Muscle of arm (tissue), 14 donors: ENCODE data around the gene IRX3. TPM values are rescaled to one million over a fixed set of nuclear protein-coding genes. Genes with fewer than 3 reads are reported as not detected.

Experiments used
- DNase-seq: peaks from one replicate; pipeline ENCODE4 v3.0.0-alpha.2; 2013
- long read RNA-seq, 11 donors: transcript quantifications; one replicate each; lab custom pipeline, GENCODE V29; 2026
- polyA plus RNA-seq, 12 donors: library from polyadenylated mRNA; unstranded; fragments of 120-200 nt; gene quantifications; one replicate each; pipeline ENCODE4 v1.2.1, GENCODE V29; 2013; ENCODE audit not compliant: insufficient read length in 12 of 12

The IRX3 gene
- polyA plus RNA-seq, result 10 to 100 TPM in 10 of 12 donors, 1 to 10 TPM in 1, not detected in 1; 8.4 to 37.1 (median 17.7) TPM
- long read RNA-seq, donor 1, result 0 reads
- long read RNA-seq, donor 2, partial matches to known transcripts, result 0 of 1 reads
- long read RNA-seq, donor 2, other reads (novel, unspliced or antisense), result 0 of 1 reads
- long read RNA-seq, donor 3, partial matches to known transcripts, result 0 of 3 reads
- long read RNA-seq, donor 3, other reads (novel, unspliced or antisense), result 0 of 3 reads
- long read RNA-seq, donor 4, partial matches to known transcripts, result 0 of 2 reads
- long read RNA-seq, donor 4, other reads (novel, unspliced or antisense), result 0 of 2 reads
- long read RNA-seq, donor 5, transcript IRX3-201 (4 exons, 2,601 nt), result major isoform, 8 of 14 reads
- long read RNA-seq, donor 5, partial matches to known transcripts, result 6 of 14 reads
- long read RNA-seq, donor 5, other reads (novel, unspliced or antisense), result 0 of 14 reads
- long read RNA-seq, donor 6, partial matches to known transcripts, result 0 of 3 reads
- long read RNA-seq, donor 6, other reads (novel, unspliced or antisense), result 0 of 3 reads
- long read RNA-seq, donor 7, result 0 reads
- long read RNA-seq, donor 8, transcript IRX3-201 (4 exons, 2,601 nt), result major isoform, 6 of 20 reads
- long read RNA-seq, donor 8, partial matches to known transcripts, result 14 of 20 reads
- long read RNA-seq, donor 8, other reads (novel, unspliced or antisense), result 0 of 20 reads
- long read RNA-seq, donor 9, partial matches to known transcripts, result 13 of 16 reads
- long read RNA-seq, donor 9, other reads (novel, unspliced or antisense), result 0 of 16 reads
- long read RNA-seq, donor 10, partial matches to known transcripts, result 0 of 3 reads
- long read RNA-seq, donor 10, other reads (novel, unspliced or antisense), result 0 of 3 reads
- long read RNA-seq, donor 11, partial matches to known transcripts, result 6 of 8 reads
- long read RNA-seq, donor 11, other reads (novel, unspliced or antisense), result 0 of 8 reads

- DNase-seq, result peak; percentile 81
Measured at GRCh38 chr16:54286366-54287130, at the start of gene IRX3. TSS of gene IRX3 (minus strand) at chr16:54286787. CDS start at chr16:54286050, 737 bp downstream.

DNA sequence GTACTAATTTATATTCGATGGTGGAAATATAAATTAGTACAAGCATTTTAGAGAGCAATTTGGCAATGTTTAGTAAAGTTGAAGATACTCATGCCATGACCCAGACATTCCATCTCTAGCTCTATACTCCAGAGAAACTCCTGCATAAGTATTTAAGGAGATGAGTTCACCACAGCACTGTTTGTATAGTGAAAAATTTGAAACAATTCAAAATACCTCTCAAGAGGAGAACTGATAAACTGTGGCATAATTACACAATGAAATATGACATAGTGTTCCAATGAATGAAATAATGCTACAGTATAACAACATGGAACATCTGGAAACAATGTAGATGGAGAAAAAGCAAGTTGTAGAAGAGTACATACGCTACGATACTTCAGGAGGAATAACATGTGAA, 48.6 kb upstream of the IRX3 start:
- no peak for DNase-seq

DNA sequence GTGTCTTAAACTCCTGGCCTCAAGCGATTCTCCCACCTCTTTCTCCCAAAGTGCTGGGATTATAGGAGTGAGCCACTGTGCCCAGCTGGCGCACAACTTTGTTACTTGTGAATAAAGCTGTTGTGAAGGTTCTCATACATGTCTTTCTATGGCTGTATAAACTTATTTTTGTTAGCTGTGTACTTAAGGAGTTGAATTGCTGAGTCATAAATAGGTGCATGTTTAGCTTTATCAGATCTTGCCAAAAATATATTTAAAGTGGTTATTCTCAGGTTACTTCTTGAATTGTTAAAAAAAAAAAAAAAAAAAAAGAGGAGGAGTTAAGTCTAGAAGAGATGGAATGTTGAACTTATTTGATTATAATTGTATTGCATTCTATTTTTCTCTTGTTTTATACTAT, 47.6 kb upstream of the IRX3 start:
- DNase-seq, result no peak

- no peak for DNase-seq
Measured at GRCh38 chr16:54331241-54332002, 44.8 kb upstream of the IRX3 start.

DNA sequence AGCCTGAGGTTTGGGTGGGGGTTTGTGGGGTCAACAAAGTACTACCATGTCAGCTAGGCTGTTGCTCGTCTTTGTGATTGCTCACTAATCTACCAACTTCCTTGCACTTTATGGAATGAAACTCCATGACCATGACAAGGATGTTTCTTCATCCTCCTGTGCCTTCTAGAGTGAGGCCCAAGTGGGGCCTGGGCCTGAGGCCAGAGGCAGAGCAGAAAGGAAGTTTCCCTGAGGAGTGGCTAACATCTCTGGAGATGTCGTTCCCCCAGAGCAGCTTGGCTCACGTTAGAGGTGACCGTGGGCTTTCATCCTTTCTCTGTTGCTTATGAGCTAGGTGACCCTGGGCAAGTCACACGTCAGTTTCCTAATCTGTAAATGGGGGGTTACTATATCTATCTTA, 41.0 kb upstream of the IRX3 start:
- no peak for DNase-seq

GRCh38 chr16:54326266-54326662, 39.7 kb upstream of the IRX3 start:
- DNase-seq, result no peak

DNA sequence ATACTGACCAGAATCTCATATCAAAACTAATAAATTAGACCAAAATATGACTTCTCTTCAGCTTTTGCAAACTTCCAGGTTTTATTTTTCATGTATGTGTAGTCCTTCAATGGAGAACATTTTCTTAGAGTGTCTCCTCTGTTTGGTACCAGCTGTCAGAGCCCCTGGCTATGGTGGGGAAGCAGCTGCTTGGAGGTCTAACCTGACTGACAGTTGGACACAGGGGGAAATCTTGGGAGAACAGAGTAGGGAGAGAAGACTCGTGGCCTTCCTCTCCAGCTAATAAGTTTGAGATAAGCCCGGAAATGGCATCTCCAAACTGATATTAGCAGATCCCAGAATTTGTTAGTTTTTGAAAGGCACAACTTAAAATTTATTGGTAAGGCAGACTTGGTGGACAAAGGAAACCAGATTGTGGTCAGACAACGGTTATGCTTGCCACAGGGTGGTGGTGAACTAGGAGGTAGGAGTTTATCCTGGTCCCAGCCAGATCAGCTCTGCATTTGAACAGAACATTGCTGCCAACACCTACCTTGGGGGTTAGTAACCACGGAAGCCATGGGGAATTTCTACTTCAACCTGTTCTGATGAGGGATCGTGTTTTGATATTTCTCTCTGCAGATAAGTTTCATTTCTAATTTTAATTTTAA, 39.2 kb upstream of the IRX3 start:
- DNase-seq, result no peak

GRCh38 chr16:54324716-54325115, 38.1 kb upstream of the IRX3 start:
- DNase-seq, result no peak

- DNase-seq, result no peak
Measured at GRCh38 chr16:54320697-54321340, 34.2 kb upstream of the IRX3 start.

GRCh38 chr16:54318941-54319340, 32.4 kb upstream of the IRX3 start:
- no peak for DNase-seq

GRCh38 chr16:54317101-54317611, 30.6 kb upstream of the IRX3 start:
- no peak for DNase-seq

DNA sequence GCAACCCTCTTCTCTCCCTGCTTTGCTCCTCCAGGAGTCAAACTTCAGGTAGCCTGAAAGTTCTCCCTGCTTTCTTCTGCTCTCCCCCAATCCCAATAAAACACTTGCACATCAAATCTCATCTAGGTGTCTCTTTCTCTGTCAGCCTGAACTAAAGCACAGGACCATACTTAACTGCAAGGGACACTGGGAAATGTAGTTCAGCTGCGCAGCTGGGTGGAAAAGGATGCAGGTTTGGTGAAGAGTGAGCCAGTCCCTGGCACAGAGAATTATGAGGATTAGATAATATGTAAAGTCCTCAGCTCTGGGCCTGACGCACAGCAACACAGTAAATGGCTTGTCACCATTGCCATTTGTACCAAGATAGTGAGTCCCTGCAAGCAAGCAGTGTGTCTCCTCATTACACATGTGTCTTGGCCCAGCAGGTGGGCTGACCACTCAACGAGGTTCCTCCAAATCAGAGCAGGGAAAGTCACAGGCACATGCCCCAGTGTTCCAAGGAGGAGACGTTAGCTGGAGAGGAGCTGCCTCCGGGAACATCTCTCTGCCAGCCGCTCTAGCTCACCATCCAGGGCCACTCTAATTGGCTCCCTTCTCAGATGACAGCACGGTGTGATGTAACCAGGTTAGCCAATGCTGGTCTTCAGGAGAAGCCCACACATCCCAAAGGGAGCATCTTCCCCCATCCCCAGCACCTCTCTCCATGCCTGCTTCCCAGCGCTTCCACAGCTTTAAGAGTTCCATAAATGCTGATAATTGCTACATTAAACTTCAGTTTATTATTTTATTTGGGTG, 29.7 kb upstream of the IRX3 start:
- DNase-seq, result no peak

DNA sequence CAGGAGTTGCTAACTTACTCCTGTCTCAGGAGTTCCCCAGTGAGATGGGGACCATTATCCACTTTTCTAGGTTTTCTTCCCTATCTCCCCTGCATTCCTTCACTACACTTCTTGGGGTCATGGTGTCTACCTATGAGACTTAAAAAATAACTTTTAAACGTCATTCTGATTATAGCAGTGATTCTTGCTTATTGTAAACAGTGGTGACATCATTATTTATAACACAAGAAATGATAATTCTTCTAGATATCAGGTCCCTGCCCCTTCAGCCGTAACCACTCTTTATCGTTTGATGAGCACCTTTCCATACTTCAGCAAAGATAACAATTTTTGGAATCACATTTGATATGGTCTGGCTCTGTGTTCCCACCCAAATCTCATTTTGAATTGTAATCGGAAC, 27.2 kb upstream of the IRX3 start:
- DNase-seq, result no peak

- no peak for DNase-seq
Measured at GRCh38 chr16:54312502-54312991, 26.0 kb upstream of the IRX3 start.

DNA sequence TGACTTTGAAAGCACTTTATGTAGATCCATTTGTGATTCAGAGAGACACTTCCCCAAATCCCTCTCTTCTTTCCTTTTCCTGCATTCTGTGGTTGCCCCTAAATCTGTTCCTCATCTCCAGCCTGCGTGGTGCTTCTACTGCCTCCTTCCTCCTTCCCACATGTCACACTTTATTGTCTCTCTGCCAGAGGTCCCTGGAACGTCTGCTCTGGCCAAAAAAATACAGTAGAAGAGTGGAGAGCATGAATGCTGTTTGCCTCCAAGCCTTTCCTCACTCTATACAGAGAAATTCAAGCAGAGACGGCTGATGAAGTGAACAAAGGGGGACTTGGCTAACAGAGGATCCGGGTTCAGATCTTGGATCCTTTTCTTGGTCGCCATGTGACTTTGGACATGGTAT, 22.8 kb upstream of the IRX3 start:
- DNase-seq, result no peak

DNA sequence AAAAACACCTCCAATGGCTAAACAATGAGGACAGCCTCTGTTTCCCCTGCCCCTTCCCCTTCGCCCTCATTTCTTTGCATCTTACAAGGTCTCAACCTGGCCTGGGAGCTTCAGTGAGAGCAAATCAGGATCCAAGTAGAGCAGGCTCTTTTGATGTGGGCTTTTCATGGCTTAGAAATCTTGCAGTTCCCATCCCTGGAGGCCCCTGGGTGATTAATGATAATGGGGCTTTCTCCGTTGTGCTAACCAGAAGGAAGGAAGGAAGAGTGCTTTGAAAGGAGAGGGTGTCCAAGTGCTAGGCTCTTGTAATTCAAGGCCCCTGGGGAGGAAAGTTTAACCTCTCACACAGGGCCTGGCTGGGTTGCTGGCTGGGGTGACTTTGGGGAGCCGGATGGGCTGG, 18.5 kb upstream of the IRX3 start:
- no peak for DNase-seq

DNA sequence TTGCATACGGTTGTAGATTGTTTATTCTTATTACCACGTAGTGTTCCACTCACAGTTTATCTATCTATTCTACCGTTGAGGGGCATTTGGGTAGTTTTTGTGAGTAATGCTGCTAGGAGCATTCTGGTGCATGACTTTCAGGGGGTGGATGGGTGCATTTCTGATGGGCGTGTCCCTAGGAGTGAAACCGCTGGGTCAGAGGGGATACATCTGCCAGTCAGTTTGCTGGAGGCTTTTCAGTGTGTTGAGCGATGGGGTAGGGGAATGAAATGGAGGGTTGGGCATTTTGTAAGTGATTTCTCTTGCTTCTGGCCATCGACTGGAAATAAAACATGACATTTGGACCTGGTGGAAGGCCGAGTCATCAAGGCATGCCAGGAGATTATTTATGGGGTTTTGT, 17.0 kb upstream of the IRX3 start:
- no peak for DNase-seq

- DNase-seq, result no peak
Measured at GRCh38 chr16:54297154-54297553, 10.6 kb upstream of the IRX3 start.

DNA sequence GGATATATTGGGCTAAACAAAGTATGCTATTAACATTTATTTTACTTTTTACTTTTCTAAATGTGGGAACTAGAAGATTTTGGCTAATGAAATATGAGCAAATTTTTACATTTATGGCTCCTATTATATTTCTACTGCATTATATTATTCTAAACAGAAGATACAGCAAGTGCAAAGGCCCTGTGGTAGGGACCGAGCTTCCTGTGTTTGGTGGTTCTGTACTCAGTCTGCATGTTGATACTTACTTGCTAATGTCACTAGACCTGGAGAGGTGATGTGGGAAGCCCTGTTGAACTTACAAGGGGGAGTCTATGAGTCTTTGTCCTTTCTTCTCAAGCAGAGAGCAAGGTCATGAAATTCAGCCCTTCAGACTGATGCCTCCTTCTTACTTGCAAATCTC, 10.0 kb upstream of the IRX3 start:
- DNase-seq, result no peak
